ENCODE results near the gene CYS1.

The CYS1 gene

DNA sequence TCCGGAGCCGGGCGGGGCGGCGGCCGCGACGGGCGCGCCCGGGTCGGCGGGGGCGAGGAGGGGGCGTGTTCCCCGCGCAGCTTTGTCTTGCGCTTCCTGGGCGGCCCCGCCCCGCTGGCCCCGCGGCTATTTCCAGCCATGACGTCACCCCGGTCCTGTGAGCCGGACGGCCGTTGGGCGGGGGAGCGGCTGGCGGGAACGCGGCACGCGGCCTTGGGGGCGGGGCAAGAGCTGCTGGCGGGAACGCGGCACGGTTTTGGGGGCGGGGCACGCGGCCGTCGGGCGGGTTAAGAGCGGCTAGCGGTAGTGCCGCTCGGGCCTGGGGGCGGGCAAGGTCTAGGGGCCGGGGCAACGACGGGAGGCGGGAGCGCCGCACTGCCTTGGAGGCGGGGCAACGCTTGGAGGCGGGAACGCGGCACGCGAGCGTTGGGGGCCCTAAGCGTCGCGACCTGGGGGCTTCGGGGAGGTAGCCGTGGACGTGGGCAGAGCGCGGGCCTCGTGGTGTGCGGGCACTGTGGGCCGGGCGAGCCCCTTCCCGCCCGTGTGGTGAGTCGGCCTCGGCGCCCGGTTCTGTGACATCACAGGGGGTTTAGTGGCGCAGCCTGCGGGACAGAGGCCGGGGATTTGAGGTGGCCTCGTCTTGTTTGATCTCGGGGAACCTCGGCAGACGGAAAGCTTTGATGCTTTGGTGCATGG, 36.2 kb downstream of the CYS1 start:
- Histone ChIP-seq H3K9me3 (no peaks in the 10 kb centered on the region), H3K4me3 (ENCODE audit: low read depth in 1 of 2, low read length in 1 of 2) (peak overlapping the region; percentile 62 to 65), H3K4me1 (ENCODE audit: control insufficient read depth in 1 of 2, insufficient read depth in 1 of 2, low read depth in 1 of 2, low read length in 1 of 2) (peaks cover 9 to 14% of the 10 kb centered on the region in 2 experiments), H3K36me3 (no peaks in the 10 kb centered on the region), H3K27ac (peak overlapping the region; percentile 68), H3K27me3 (peaks cover 41% of the 10 kb centered on the region)
- TF ChIP-seq, protein P1, sequence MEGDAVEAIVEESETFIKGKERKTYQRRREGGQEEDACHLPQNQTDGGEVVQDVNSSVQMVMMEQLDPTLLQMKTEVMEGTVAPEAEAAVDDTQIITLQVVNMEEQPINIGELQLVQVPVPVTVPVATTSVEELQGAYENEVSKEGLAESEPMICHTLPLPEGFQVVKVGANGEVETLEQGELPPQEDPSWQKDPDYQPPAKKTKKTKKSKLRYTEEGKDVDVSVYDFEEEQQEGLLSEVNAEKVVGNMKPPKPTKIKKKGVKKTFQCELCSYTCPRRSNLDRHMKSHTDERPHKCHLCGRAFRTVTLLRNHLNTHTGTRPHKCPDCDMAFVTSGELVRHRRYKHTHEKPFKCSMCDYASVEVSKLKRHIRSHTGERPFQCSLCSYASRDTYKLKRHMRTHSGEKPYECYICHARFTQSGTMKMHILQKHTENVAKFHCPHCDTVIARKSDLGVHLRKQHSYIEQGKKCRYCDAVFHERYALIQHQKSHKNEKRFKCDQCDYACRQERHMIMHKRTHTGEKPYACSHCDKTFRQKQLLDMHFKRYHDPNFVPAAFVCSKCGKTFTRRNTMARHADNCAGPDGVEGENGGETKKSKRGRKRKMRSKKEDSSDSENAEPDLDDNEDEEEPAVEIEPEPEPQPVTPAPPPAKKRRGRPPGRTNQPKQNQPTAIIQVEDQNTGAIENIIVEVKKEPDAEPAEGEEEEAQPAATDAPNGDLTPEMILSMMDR (IDR thresholded peaks at IDR 0.05) = peak; percentile 12

DNA sequence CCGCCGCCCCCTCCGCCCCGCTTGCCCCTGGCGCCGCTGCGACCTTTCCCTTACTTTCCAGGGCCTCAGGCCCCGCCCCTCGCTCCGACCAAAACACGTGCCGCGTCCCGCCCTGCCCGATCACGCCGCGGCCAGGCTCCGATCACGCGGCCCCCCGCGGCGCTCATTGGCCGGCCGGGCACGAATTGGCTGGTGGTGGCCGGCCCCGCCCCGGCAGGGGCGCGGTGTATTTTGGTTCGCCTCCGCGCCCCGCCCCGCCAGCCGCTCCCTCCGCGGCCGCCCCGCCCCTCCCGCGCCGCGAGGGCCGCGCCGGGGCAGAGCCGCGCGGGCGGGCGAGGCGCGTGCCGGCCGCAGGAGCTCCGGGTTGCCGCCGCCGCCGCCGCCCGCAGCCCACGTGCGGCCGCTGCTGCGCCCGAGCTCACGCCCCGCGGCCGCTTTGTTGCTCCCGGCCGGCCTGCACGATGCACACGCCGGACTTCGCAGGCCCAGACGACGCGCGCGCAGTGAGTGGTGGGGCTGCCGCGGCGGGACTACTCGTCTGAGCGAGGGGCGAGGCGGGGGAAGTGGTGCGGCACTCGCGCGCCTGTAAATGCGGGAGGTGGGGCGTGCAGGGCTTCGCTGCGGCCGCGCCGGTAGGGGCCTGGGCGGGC, 36.8 kb downstream of the CYS1 start, which contains the start of gene KLF11:
Gene KLF11, plus strand, starts transcription at position 295 of the 650 bp plus-strand sequence. Its CDS starts 167 bp downstream, at position 462.
- Histone ChIP-seq H3K36me3 (no peaks in the 10 kb centered on the region), H3K4me1 (ENCODE audit: control insufficient read depth in 1 of 2, insufficient read depth in 1 of 2, low read depth in 1 of 2, low read length in 1 of 2) (peaks cover 9 to 14% of the 10 kb centered on the region in 2 experiments), H3K4me3 (ENCODE audit: low read depth in 1 of 2, low read length in 1 of 2) (peak within 1 kb of the TSS; percentile 65), H3K27me3 (peaks cover 41% of the 10 kb centered on the region), H3K9me3 (no peaks in the 10 kb centered on the region), H3K27ac (peak within 1 kb of the TSS; percentile 68)
- TF ChIP-seq, protein P1 (IDR thresholded peaks at IDR 0.05) = no peak

DNA sequence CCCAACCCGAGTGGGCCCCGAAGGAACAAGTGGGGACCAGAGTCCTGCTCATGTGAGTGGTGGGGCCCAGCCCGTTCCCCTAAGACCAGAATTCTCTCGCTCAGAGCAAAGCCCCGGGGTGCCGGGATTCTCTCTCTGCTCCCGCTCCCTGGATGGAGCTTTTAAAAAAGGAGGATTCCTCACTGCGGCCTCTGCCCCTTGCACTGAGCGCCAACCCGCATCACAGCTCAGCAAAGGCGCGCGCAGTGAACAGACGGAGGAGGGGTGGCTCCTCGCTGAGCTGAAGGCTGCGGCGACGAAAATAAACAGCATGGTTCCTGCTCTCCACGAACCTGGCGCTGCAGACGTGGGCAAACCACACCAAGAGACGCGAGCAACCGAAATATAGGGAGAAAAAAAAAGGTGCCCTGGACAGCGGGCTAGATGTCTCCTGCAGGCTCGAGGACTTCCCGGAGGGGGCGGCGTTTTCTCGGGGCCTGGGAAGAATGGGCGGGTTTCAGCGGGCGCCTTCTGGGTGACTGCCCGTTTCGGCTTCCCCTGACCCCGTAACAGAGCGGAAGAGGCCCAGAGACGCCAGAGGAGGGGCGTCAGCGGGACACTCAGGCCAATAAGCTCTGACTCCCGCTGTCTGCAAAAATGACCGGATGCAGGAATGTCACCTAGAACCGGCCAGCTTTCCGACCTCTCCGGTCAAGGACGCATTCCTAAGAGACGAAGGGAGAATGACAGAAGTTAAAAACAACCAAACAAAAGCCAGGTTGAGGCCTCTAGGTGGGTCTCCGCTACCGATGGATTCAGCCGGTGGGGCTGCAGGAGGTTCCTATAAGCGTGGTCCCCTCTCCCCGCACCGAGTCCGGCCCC, 37.7 kb downstream of the CYS1 start:
- Histone ChIP-seq H3K36me3 (no peaks in the 10 kb centered on the region), H3K4me1 (ENCODE audit: control insufficient read depth in 1 of 2, insufficient read depth in 1 of 2, low read depth in 1 of 2, low read length in 1 of 2) (peaks cover 9 to 14% of the 10 kb centered on the region in 2 experiments), H3K27me3 (peaks cover 41% of the 10 kb centered on the region), H3K4me3 (ENCODE audit: low read depth in 1 of 2, low read length in 1 of 2) (peak overlapping the region; percentile 64 to 65), H3K9me3 (no peaks in the 10 kb centered on the region), H3K27ac (no peak overlapping the region)
- TF ChIP-seq, protein P1 (IDR thresholded peaks at IDR 0.05) = no peak

DNA sequence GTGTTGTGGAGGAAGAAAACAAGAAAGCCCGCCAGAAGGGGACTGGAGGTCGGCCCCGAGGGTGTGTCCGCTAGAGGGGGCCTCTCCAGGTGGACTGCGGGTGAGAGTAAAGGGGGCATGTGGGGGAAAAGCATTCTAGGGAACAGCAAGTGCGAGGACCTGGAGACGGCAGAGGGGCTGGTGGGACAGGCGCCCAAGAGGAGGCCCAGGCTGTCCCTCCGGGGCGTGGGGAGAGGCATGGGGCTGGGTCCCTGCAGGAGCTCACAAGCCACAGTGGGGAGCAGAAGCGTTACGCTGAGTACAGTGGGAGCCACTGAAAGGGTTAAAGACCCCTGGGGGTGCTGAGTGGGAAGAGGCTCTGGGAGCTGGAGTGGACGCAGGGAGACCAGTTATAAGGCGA, 38.5 kb downstream of the CYS1 start:
- H3K9me3 ChIP-seq = no peaks in the 10 kb centered on the region
- no peak overlapping the region for H3K4me3 ChIP-seq (ENCODE audit: low read depth in 1 of 2, low read length in 1 of 2)
- H3K27ac ChIP-seq = no peak overlapping the region
- TF ChIP-seq, protein P1 (IDR thresholded peaks at IDR 0.05) = no peak
- H3K4me1 ChIP-seq (ENCODE audit: control insufficient read depth in 1 of 2, insufficient read depth in 1 of 2, low read depth in 1 of 2, low read length in 1 of 2) = peaks cover 9 to 14% of the 10 kb centered on the region in 2 experiments
- H3K36me3 ChIP-seq = no peaks in the 10 kb centered on the region
- peaks cover 44% of the 10 kb centered on the region for H3K27me3 ChIP-seq

DNA sequence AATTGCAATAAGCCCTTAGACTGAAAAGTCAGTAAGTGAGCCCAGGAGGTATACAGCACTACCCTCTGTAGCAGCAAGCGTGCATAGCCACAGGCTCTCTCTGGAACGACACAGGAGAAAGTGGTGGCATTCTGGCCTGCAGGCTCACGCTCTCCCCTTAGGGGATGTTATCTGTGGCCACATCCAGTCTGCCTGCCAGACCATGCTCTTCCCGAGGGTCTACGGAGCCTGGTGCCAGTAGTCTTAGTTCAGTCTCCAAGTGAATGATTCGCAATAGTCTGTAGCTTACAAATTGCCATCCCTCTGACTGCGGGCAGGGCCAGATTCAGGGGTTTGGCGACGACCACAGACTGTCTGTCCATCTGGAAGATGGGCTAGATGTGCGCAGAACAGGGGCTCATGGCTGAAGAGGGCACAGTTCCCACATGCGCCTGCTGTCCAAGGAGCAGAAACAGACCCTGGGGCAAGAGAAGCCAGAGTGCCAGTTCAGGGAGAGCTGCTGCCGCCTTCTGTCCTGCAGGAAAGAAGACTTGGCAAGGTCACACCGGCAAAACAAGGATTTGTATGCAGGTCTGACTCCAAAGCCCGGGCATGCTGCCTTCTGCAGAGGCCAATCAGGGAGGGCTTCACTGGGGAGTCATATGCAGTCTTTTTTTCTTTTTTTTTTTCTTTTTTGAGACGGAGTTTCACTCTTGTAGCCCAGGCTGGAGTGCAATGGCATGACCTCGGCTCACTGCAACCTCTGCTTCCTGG, 40.4 kb downstream of the CYS1 start:
- TF ChIP-seq, protein P1 (IDR thresholded peaks at IDR 0.05) = no peak
- peaks cover 51% of the 10 kb centered on the region for H3K27me3 ChIP-seq
- peaks cover 12 to 14% of the 10 kb centered on the region in 2 experiments for H3K4me1 ChIP-seq (ENCODE audit: control insufficient read depth in 1 of 2, insufficient read depth in 1 of 2, low read depth in 1 of 2, low read length in 1 of 2)

More for the DNA sequence above, 40.4 kb downstream of the CYS1 start:
- Histone ChIP-seq H3K27ac (no peak overlapping the region), H3K36me3 (no peaks in the 10 kb centered on the region), H3K4me3 (ENCODE audit: low read depth in 1 of 2, low read length in 1 of 2) (no peak overlapping the region), H3K9me3 (no peaks in the 10 kb centered on the region)
